Measurements from ENCODE around the gene ZER1.

DNA sequence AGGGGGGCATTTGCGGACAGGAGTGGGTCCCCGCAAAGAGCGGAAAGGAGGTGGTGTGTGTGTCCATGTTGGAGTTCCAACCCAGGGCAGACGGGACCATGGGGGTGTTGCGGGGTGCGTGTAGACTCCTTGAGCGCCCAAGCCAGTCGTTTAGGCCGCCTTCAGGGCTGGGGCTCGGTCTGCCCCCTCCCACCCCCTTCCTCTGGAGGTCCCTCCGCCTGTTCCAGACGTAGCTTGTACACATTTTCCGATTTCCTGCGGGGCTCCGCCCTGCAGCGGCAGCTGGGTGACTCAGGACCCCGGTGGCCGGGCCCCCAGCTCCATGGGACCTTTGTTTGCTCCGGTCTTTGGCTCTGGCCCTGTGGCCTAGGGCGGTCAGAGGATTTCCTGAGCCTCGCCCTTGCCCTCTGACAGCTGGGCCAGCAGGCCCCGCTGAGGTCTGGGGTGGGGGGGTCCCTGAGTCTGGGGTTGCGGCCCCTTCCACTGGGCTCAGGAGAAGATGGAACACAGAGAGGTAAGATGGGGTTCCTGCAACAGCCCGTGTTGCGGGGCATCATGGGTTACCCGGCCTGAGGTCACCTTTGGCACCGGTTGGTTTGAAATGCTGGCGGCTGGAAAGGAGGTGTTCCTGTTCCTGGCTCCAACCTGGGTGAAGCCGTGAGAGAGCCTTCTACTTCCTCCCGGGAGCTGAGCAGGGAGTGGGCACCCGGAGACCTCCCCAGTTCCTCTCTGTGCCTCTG is 67.9 kb downstream of the ZER1 start:
- TF ChIP-seq, protein P1, sequence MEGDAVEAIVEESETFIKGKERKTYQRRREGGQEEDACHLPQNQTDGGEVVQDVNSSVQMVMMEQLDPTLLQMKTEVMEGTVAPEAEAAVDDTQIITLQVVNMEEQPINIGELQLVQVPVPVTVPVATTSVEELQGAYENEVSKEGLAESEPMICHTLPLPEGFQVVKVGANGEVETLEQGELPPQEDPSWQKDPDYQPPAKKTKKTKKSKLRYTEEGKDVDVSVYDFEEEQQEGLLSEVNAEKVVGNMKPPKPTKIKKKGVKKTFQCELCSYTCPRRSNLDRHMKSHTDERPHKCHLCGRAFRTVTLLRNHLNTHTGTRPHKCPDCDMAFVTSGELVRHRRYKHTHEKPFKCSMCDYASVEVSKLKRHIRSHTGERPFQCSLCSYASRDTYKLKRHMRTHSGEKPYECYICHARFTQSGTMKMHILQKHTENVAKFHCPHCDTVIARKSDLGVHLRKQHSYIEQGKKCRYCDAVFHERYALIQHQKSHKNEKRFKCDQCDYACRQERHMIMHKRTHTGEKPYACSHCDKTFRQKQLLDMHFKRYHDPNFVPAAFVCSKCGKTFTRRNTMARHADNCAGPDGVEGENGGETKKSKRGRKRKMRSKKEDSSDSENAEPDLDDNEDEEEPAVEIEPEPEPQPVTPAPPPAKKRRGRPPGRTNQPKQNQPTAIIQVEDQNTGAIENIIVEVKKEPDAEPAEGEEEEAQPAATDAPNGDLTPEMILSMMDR (IDR thresholded peaks at IDR 0.05; ENCODE audit: poor library complexity, severe bottlenecking), result no peak
- TF ChIP-seq POLR2AphosphoS5 (IDR thresholded peaks at IDR 0.05), result no peak
- TF ChIP-seq TAF1 (IDR thresholded peaks at IDR 0.05; ENCODE audit: low read depth), result no peak
- no peak for TF ChIP-seq MXI1 (conservative IDR thresholded peaks at IDR 0.05; ENCODE audit: poor library complexity, severe bottlenecking)
- no peak for TF ChIP-seq EP300 (conservative IDR thresholded peaks at IDR 0.05; ENCODE audit: poor library complexity, severe bottlenecking)
- TF ChIP-seq, protein P2, sequence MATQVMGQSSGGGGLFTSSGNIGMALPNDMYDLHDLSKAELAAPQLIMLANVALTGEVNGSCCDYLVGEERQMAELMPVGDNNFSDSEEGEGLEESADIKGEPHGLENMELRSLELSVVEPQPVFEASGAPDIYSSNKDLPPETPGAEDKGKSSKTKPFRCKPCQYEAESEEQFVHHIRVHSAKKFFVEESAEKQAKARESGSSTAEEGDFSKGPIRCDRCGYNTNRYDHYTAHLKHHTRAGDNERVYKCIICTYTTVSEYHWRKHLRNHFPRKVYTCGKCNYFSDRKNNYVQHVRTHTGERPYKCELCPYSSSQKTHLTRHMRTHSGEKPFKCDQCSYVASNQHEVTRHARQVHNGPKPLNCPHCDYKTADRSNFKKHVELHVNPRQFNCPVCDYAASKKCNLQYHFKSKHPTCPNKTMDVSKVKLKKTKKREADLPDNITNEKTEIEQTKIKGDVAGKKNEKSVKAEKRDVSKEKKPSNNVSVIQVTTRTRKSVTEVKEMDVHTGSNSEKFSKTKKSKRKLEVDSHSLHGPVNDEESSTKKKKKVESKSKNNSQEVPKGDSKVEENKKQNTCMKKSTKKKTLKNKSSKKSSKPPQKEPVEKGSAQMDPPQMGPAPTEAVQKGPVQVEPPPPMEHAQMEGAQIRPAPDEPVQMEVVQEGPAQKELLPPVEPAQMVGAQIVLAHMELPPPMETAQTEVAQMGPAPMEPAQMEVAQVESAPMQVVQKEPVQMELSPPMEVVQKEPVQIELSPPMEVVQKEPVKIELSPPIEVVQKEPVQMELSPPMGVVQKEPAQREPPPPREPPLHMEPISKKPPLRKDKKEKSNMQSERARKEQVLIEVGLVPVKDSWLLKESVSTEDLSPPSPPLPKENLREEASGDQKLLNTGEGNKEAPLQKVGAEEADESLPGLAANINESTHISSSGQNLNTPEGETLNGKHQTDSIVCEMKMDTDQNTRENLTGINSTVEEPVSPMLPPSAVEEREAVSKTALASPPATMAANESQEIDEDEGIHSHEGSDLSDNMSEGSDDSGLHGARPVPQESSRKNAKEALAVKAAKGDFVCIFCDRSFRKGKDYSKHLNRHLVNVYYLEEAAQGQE (IDR thresholded peaks at IDR 0.05; ENCODE audit: borderline replicate concordance), result no peak
- no peak for TF ChIP-seq EZH2 (IDR thresholded peaks at IDR 0.05; ENCODE audit: borderline replicate concordance, insufficient read depth, low read length, poor library complexity, severe bottlenecking)
- TF ChIP-seq RAD21 (conservative IDR thresholded peaks at IDR 0.05), result no peak
- TF ChIP-seq SMC3 (conservative IDR thresholded peaks at IDR 0.05; ENCODE audit: poor library complexity), result no peak

Measured in neural cell (in vitro differentiated cells).